ENCODE data around the gene CDH1. TPM values are rescaled to one million over a fixed set of nuclear protein-coding genes. Genes with fewer than 3 reads are reported as not detected.
"Not testable (repeated sequence)": the region's sequence is repeated elsewhere in the genome, so short reads cannot be mapped to it uniquely, and the experiment has no call there.

CDH1 gene
- total RNA-seq = 34.3 TPM

DNA sequence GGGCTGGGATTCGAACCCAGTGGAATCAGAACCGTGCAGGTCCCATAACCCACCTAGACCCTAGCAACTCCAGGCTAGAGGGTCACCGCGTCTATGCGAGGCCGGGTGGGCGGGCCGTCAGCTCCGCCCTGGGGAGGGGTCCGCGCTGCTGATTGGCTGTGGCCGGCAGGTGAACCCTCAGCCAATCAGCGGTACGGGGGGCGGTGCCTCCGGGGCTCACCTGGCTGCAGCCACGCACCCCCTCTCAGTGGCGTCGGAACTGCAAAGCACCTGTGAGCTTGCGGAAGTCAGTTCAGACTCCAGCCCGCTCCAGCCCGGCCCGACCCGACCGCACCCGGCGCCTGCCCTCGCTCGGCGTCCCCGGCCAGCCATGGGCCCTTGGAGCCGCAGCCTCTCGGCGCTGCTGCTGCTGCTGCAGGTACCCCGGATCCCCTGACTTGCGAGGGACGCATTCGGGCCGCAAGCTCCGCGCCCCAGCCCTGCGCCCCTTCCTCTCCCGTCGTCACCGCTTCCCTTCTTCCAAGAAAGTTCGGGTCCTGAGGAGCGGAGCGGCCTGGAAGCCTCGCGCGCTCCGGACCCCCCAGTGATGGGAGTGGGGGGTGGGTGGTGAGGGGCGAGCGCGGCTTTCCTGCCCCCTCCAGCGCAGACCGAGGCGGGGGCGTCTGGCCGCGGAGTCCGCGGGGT is at the start of gene CDH1:
CDH1 (plus strand) TSS at position 247 of the 684 bp plus-strand sequence; CDS start at position 371, 124 bp downstream.
- peak; percentile 54 for DNase-seq

DNA sequence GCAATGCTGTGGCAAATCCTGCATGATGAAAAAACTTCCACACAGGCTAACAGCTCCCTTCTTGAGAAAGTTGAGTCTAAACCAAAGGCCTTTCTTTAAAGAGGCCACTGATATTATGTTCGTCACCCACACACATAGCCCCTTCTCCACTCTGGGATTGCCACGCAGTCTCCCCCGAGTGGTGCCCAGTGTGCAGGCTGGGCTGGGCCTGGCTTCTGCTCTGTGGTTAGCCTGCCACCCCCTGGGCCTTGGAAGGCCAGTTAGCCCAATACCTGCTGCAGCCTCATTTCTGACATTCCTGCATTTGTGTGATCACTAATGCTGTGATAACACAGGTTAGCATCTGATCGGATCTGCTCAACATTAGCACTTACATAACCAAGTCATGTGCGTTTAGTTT is 47.2 kb upstream of the CDH1 start:
- no peak for DNase-seq

DNA sequence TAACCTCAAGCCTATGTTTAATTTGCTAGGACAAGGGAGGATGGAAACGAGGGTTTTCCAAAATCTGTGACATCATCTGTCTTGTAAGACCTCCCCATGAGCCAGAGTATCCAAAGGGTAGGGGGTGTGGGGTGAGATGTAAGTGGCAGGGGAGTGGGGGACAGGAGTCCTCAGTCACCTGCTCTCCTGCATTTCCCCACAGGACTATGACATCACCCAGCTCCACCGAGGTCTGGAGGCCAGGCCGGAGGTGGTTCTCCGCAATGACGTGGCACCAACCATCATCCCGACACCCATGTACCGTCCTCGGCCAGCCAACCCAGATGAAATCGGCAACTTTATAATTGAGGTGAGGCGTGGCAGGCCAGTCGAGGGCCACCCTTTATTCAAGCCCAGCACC is 41.5 kb upstream of the CDH1 start:
- DNase-seq = no peak

- DNase-seq = peak; percentile 30
These were observed 40.6 kb upstream of the CDH1 start for GRCh38 chr16:68696514-68696913.

DNA sequence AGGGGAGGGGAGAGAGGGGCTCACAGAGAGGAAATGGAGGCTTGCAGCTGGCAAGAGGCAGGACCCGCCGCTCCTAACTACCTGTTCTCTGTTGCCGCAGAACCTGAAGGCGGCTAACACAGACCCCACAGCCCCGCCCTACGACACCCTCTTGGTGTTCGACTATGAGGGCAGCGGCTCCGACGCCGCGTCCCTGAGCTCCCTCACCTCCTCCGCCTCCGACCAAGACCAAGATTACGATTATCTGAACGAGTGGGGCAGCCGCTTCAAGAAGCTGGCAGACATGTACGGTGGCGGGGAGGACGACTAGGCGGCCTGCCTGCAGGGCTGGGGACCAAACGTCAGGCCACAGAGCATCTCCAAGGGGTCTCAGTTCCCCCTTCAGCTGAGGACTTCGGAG is 39.0 kb upstream of the CDH1 start:
- no peak for DNase-seq

GRCh38 chr16:68700120-68700519 is 37.0 kb upstream of the CDH1 start:
- DNase-seq = no peak

DNA sequence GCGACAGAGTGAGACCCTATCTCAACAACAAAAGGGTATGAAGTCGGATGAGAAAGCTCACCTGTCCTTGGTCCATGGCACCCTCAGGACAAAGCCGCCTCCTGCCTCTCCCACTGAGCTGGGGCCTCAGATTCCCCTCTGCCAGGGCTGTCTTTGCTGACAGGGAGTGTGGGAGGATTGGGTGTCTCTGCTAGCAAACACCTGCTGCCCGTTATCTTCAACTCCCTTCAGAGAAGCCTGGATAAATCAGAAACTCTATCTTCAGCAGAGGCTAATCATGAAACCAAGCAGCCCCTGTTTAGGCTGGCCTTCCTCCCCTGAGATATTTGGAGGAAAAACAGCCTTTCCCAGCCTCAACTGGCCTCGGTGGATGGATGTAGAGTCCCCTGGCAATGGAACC is 36.3 kb upstream of the CDH1 start:
- no peak for DNase-seq

GRCh38 chr16:68704232-68704867 is 32.7 kb upstream of the CDH1 start:
- peak; percentile 83 for DNase-seq

DNA sequence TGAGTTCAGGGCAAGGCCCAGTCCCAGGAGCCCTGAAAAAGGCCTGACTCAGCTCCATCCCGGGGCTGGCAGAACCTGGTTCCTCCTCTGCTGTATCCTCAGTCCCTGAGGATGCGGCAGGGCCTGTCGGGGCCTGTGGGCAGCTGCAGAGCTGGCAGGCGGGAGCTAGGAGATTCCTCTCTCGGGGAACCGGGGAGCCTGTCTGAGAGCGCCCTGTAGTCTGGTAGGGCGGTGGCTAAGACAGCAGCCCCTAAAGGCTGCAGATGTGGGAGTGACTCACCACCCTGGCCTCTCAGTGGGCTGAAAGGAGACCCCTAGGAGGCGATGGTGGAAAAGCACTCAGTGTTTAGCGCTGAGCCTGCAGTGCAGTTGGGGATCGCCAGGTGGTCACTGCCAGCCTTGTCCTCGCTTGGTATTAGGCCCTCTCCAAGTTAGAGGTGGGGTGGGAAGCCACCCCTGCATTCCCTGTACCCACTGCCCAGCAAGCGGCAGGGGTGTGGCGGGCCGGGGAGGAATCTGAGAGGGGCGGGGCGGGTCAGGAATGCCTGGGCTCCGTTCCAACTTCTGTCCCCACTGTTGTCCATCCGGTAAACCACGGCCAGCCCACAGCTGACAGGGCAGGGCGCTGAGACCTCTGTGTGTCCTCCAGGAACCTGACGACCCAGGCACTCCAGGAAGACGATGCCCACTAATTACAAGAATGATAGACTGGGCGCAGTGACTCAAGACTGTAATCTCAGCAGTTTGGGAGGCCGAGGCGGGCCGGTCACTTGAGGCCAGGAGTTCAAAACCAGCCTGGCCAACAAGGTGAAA is 29.5 kb upstream of the CDH1 start:
- peak; percentile 65 for DNase-seq

DNA sequence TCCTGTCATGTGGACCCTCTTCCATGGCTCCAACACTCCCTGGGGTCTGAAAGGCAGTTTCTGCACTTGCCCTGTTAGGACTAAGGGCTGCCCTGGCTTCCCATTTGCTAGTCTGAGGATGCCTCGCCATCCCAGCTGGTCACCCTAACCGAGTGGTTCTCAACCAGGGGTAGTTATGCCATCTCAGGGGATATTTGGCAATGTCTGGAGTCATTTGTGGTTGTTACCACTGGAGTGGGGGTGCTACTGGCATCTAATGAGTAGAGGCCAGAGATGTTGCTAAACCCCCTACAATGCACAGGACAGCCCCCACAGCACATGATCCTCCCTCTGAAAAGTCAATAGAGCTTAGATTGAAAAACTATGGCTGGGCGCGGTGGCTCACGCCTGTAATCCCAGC is 26.9 kb upstream of the CDH1 start:
- DNase-seq = no peak

DNA sequence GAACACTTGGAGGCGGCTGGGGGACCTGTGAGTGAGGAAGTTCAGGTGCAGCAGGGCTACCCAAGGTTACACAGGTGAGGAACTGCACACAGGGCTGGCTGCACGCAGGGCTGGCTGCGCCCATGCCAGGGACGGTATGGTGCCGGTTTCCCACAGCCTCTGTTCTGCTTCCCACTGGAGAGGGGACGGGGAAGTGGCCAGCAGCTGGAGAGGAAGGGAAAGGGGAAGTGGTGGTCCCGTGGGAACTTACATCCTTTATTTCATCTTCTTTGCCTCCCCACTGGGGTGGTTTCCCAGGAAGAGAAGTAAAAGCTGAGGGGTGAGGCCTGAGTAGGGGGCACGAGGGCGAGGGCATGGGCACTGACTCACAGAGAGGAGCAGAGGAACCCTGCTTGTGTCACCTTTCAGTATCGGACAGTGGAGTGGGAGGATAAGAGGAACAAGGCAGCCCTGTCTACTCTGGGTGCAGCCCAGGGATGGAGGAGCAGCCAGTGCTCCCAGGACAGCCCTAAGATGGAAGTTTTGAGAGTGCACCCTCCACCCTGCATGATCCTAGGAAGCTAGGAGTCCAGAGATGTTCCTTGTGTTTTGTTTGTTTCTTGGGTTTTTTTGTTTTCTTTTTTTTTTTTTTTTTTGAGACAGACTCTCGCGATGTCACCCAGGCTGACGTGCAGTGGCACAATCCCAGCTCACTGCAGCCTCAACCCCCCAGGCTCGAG is 25.5 kb upstream of the CDH1 start:
- no peak for DNase-seq

DNA sequence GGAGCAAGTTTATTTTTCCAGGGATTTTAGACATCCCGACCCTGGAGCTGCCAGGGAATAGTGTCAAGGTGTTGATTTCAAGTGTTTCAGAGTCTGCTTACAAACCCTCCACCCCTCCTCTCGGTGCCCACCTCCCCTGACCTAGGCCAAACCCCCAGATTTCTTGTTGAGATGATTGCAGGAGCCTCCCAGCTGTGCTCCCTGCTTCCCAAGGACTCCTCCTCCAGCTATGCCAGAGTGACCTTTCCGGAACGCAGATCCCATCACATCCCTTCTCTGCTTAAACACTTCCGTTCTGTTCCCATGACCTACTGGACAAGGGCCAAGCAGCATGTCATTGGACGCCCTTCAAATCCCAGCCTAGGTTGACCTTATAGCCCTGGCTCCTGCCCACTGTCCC is 23.7 kb upstream of the CDH1 start:
- DNase-seq = no peak

DNA sequence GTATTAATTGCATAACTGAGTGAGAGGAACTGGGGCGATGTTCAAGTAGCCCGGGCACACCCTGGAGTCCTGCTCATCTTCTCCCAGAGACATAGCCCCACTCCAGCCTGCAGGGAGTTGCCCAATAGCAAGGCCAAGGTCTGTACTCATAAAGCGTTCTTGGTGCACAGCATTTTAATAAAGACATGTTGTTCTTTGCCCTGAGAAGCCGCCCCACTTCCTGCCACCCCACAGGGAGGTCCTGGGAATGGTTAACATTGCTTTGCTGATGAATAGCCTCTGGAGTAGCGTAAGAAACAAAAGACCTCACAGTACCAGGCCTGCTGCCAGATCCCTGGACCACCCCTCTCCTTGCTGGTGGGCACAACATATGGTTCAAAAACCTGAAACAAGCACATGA is 21.6 kb upstream of the CDH1 start:
- DNase-seq = no peak

DNA sequence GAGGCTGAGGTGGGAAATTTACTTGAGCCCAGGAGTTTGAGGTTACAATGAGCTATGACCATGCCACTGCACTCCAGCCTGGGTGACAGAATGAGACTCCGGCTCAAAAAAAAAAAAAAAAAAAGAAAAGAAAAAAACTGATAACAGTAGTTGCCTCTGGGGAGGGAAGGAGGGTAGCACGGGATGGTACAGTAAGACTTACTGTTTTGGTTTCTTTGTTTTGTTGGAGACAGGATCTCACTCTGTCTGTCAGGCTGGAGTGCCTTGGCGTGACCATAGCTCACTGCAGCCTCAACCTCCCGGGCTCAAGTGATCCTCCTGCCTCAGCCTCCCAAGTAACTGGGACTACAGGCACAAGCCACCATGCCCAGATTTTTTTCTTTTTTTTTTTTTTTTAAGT is 20.6 kb upstream of the CDH1 start:
- DNase-seq = not testable (repeated sequence)

DNA sequence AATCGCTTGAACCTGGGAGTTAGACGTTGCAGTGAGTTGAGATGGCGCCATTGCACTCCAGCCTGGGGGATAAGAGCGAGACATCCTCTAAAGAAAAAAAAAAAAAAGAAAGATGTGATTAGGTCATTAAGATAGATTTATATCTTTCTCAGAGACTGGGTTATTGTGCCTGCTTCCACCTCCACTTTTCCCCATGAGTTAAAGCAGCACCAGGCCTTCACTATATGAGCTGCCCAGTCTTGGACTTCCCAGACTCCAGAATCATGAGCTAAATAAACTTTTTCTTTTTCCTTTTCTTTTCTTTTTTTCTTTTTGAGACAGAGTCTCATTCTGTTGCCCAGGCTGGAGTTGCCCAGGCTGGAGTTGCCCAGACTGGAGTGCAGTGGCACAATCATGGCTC is 19.4 kb upstream of the CDH1 start:
- DNase-seq = no peak

GRCh38 chr16:68718590-68718989 is 18.5 kb upstream of the CDH1 start:
- DNase-seq = no peak

GRCh38 chr16:68719993-68720489 is 17.1 kb upstream of the CDH1 start:
- DNase-seq = no peak

GRCh38 chr16:68722119-68723024 is 14.7 kb upstream of the CDH1 start:
- no peak for DNase-seq

- DNase-seq = no peak
These were observed 12.3 kb upstream of the CDH1 start for GRCh38 chr16:68724797-68725196.

GRCh38 chr16:68728523-68728922 is 8.6 kb upstream of the CDH1 start:
- DNase-seq = no peak

- DNase-seq = no peak
These were observed 5.5 kb upstream of the CDH1 start for GRCh38 chr16:68731637-68732036.
